Caco-2 (cell line): ENCODE data around the gene SLC46A2. TPM values are rescaled to one million over a fixed set of nuclear protein-coding genes. Genes with fewer than 3 reads are reported as not detected.

ENCODE experiments used
- BruUV-seq: library from RNA; stranded (reverse); fragments of 400-500 nt; replicated peaks from 2 replicates; lab custom pipeline; 2021; lab: Mats Ljungman, UMichigan
- CTCF ChIA-PET: fragments of 300-600 bp; sonication (Branson Sonifier 250); formaldehyde crosslinking; loops from one replicate; lab custom pipeline; 2022; ENCODE audit warnings: antibody characterized with exemption; lab: Charles Lee
- POLR2A ChIA-PET: fragments of 300-600 bp; sonication (Branson Sonifier 250); formaldehyde crosslinking; loops from one replicate; lab custom pipeline; 2022; ENCODE audit warnings: antibody characterized with exemption; lab: Charles Lee
- DNase-seq, 2 experiments: peaks; one replicate each; pipeline versions ENCODE4 v3.0.0 to v3.0.0-alpha.2; 2020 to 2022
- H3K27me3 ChIP-seq: replicated peaks from 2 replicates; pipeline ENCODE4 v1.6.0; 2011; ENCODE audit warnings: low read length; ENCODE audit not compliant: control insufficient read depth, insufficient read depth
- H3K36me3 ChIP-seq: 2 replicates; pipeline ENCODE4 v1.5.1; 2011; ENCODE audit warnings: low read length; ENCODE audit not compliant: control insufficient read depth, insufficient read depth
- H3K4me1 ChIP-seq: fragments of 250-450 bp; sonication (Bioruptor Pico); 2 replicates; pipeline ENCODE4 v1.5.1; 2020; ENCODE audit warnings: mild to moderate bottlenecking
- H3K4me3 ChIP-seq: 2 replicates; pipeline ENCODE4 v1.5.1; 2011; ENCODE audit warnings: low read depth, mild to moderate bottlenecking, control low read depth, low read length
- H3K9me3 ChIP-seq: fragments of 250-450 bp; sonication (Bioruptor Pico); 2 replicates; pipeline ENCODE4 v1.5.1; 2020; ENCODE audit warnings: mild to moderate bottlenecking, moderate library complexity
- H3K27ac Mint-ChIP-seq: one replicate; pipeline ENCODE4 v1.8.0; 2022; ENCODE audit warnings: mixed read lengths; ENCODE audit not compliant: unreplicated experiment
- H3K27me3 Mint-ChIP-seq: one replicate; pipeline ENCODE4 v1.8.0; 2022; ENCODE audit warnings: mixed read lengths; ENCODE audit not compliant: insufficient read depth, unreplicated experiment
- H3K36me3 Mint-ChIP-seq: one replicate; pipeline ENCODE4 v1.8.0; 2022; ENCODE audit warnings: mild to moderate bottlenecking, mixed read lengths; ENCODE audit not compliant: insufficient read depth, unreplicated experiment
- H3K4me1 Mint-ChIP-seq: one replicate; pipeline ENCODE4 v1.8.0; 2022; ENCODE audit warnings: low read depth, mixed read lengths; ENCODE audit not compliant: unreplicated experiment
- H3K4me3 Mint-ChIP-seq: one replicate; pipeline ENCODE4 v1.8.0; 2022; ENCODE audit warnings: mild to moderate bottlenecking, moderate library complexity, mixed read lengths; ENCODE audit not compliant: unreplicated experiment
- H3K9me3 Mint-ChIP-seq: one replicate; pipeline ENCODE4 v1.8.0; 2022; ENCODE audit warnings: mixed read lengths; ENCODE audit not compliant: unreplicated experiment
- CTCF ChIP-seq, 2 experiments: fragments of 200-600 bp in 1 of 2; IDR thresholded peaks; 1 replicate in 1 of 2; 2 replicates in 1 of 2; pipeline versions ENCODE4 v1.5.1 to v1.8.0; 2011 to 2022; ENCODE audit warnings: antibody characterized with exemption in 1 of 2, control low read depth in 1 of 2, inconsistent platforms in 1 of 2, low read depth in 1 of 2, low read length in 1 of 2, mild to moderate bottlenecking in 1 of 2, moderate library complexity in 1 of 2; ENCODE audit not compliant: insufficient read depth in 1 of 2, severe bottlenecking in 1 of 2, unreplicated experiment in 1 of 2
- intact Hi-C: fragments of 100-400 bp; cut with micrococcal nuclease; formaldehyde crosslinking; loops from one replicate; pipeline ENCODE4 v1.10.0; 2022; ENCODE audit not compliant: unreplicated experiment
- total RNA-seq: library from RNA; stranded (reverse); gene quantifications from 2 replicates; pipeline ENCODE4 v1.2.3, GENCODE V29; 2022

SLC46A2 gene
- total RNA-seq, 1 experiment from 2014 or later, result not detected

DNA sequence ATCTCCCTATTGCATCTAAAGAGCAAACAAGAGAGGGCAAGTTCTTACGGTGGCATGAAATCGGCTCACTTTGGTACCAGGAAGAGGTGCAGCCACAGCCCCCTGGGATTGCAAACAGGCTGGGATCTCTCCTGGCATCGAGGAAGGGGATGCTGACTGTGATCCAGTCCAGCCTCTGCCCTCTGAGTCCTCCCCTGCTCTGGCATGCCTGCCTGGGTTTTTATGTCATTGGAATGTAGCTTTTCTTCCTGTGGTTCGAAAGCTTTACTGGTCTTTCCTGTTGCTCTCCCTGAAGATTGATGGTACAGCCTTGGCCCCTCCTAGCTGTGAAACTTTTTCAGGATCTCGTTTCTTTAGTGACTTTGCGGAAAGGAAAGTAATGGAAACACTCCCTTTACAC, 6.6 kb downstream of the SLC46A2 start:
- H3K36me3 ChIP-seq, result no peaks in the 10 kb centered on the region
- BruUV-seq, result no TSS peak
- H3K4me3 ChIP-seq, result no peak overlapping the region
- peak in 1 of 2 experiments; percentile 22 for DNase-seq
- Mint-ChIP-seq H3K4me3 (no peak overlapping the region), H3K27ac (no peak overlapping the region), H3K4me1 (peaks cover 6% of the 10 kb centered on the region), H3K27me3 (no peaks in the 10 kb centered on the region), H3K9me3 (no peaks in the 10 kb centered on the region), H3K36me3 (peaks cover 4% of the 10 kb centered on the region)
- POLR2A ChIA-PET, result interaction anchor here (0.6 kb wide), 1 partner anchor 1263 kb away, joined by 5 read pairs; no protein-coding TSS in a partner anchor
- CTCF ChIA-PET, result no interaction called here
- peaks cover 3% of the 10 kb centered on the region; the same call in 1 of the 2 replicates for H3K4me1 ChIP-seq
- intact Hi-C loops, result no loop called here
- no peak for TF ChIP-seq CTCF (IDR thresholded peaks at IDR 0.05; ENCODE audit: insufficient read depth in 1 of 2, low read depth in 1 of 2, low read length in 1 of 2, severe bottlenecking in 1 of 2, unreplicated experiment in 1 of 2)
- no peaks in the 10 kb centered on the region for H3K27me3 ChIP-seq
- H3K9me3 ChIP-seq, result no peaks in the 10 kb centered on the region

GRCh38 chr9:112881331-112881730, 9.3 kb downstream of the SLC46A2 start:
- no peak overlapping the region for H3K4me3 ChIP-seq
- H3K4me1 Mint-ChIP-seq, result peaks cover 6% of the 10 kb centered on the region
- ChIA-PET CTCF (no interaction called here), POLR2A (no interaction called here)
- H3K36me3 Mint-ChIP-seq, result peaks cover 7% of the 10 kb centered on the region
- no peaks in the 10 kb centered on the region for H3K27me3 ChIP-seq
- no peaks in the 10 kb centered on the region for H3K27me3 Mint-ChIP-seq
- intact Hi-C loops, result no loop called here
- BruUV-seq, result no TSS peak
- no peak for DNase-seq
- H3K4me3 Mint-ChIP-seq, result no peak overlapping the region
- no peaks in the 10 kb centered on the region for H3K36me3 ChIP-seq
- peaks cover 3% of the 10 kb centered on the region; the same call in 1 of the 2 replicates for H3K4me1 ChIP-seq
- H3K27ac Mint-ChIP-seq, result no peak overlapping the region
- H3K9me3 Mint-ChIP-seq, result no peaks in the 10 kb centered on the region
- no peaks in the 10 kb centered on the region for H3K9me3 ChIP-seq
- TF ChIP-seq CTCF (IDR thresholded peaks at IDR 0.05; ENCODE audit: insufficient read depth in 1 of 2, low read depth in 1 of 2, low read length in 1 of 2, severe bottlenecking in 1 of 2, unreplicated experiment in 1 of 2), result no peak

DNA sequence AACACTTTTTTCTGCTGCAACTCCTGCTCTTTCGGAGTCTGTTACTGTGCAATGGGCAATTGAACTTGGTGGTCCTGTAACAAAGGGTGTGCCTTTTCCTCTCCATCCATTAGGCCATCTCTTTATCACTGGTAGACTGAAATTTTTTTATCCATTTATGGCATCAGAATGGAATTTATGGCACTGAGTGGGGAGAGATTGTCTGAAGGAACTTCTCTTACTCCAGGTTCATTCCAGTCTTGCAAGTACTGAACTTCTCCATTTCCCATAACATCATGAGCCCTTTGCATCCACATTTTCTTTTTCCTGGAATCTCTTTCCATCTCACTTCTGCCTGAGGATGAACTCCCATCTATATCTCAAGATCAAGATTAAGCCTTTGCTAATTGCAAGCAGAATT, 10.0 kb downstream of the SLC46A2 start:
- Mint-ChIP-seq H3K4me3 (no peak overlapping the region), H3K4me1 (peaks cover 6% of the 10 kb centered on the region), H3K27me3 (no peaks in the 10 kb centered on the region), H3K36me3 (peaks cover 12% of the 10 kb centered on the region), H3K9me3 (no peaks in the 10 kb centered on the region), H3K27ac (no peak overlapping the region)
- DNase-seq, result no peak
- peaks cover 3% of the 10 kb centered on the region; the same call in 1 of the 2 replicates for H3K4me1 ChIP-seq
- H3K36me3 ChIP-seq, result peaks cover 1% of the 10 kb centered on the region; the same call in 1 of the 2 replicates
- H3K27me3 ChIP-seq, result no peaks in the 10 kb centered on the region
- ChIA-PET CTCF (no interaction called here), POLR2A (no interaction called here)
- no peaks in the 10 kb centered on the region for H3K9me3 ChIP-seq
- TF ChIP-seq CTCF (IDR thresholded peaks at IDR 0.05; ENCODE audit: insufficient read depth in 1 of 2, low read depth in 1 of 2, low read length in 1 of 2, severe bottlenecking in 1 of 2, unreplicated experiment in 1 of 2), result no peak
- intact Hi-C loops, result no loop called here
- BruUV-seq, result no TSS peak
- H3K4me3 ChIP-seq, result no peak overlapping the region
